Retinal pigment epithelial cell (primary cell): ENCODE results near the gene PTPRA.

Experiments used
- DNase-seq: peaks from one replicate; pipeline ENCODE4 v3.0.0-alpha.2; 2010; ENCODE audit warnings: low read depth
- H3K4me3 ChIP-seq: 2 replicates; pipeline ENCODE4 v1.5.1; 2011; ENCODE audit warnings: mild to moderate bottlenecking, low read length, control low read depth, moderate library complexity
- TF ChIP-seq, protein P1 (sequence below): conservative IDR thresholded peaks from 2 replicates; pipeline ENCODE4 v1.5.1; 2011; ENCODE audit warnings: low read depth, low read length, control low read depth, inconsistent platforms

PTPRA gene

DNA sequence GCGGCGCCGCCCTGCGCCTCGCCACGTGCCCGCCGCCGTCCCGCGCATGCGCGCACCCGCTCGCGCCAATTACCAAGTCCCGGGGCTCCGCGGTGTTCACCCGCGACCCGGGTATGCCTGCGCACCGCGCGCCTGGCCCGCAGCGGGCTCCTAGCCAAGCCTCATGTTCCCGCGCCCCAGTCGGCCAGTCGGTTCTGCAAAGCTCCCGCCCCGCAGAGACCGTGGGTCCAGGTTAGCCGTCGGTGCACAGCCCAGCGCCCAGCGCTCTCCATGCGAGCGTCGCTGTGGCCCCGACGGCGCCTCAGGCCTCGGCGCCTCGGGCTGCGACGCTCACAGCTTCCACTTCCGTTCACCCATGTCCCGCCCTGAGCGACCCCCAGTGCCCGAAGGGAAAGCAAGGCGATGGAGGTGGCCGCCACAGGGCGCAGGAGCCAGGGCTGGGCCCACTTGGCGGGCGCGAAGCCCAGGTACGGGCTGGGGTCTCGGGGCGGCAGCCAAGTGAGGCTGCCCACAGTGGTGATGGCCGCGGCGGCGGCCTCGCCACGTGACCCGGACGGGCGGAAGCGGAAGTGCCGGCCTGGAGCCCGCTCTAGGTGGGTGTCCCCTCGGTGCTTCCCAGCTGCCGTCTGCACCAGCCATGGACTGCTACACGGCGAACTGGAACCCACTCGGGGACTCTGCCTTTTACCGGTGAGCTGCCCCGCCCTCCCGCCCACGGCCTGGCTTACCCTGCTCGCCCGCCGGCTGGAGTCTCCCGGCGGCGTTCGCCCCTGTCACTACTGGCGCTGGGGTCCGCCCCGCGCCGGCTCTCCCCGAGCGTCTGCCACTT is 32.9 kb upstream of the PTPRA start, which contains the start of the genes PCED1A and VPS16:
TSS of gene PCED1A (minus strand) at position 518 of the 829 bp plus-strand sequence. CDS start 743 bp downstream, outside the sequence.
TSS of gene VPS16 (plus strand) at position 608 of the 829 bp plus-strand sequence. CDS start at position 638, 30 bp downstream.
- TF ChIP-seq, protein P1, sequence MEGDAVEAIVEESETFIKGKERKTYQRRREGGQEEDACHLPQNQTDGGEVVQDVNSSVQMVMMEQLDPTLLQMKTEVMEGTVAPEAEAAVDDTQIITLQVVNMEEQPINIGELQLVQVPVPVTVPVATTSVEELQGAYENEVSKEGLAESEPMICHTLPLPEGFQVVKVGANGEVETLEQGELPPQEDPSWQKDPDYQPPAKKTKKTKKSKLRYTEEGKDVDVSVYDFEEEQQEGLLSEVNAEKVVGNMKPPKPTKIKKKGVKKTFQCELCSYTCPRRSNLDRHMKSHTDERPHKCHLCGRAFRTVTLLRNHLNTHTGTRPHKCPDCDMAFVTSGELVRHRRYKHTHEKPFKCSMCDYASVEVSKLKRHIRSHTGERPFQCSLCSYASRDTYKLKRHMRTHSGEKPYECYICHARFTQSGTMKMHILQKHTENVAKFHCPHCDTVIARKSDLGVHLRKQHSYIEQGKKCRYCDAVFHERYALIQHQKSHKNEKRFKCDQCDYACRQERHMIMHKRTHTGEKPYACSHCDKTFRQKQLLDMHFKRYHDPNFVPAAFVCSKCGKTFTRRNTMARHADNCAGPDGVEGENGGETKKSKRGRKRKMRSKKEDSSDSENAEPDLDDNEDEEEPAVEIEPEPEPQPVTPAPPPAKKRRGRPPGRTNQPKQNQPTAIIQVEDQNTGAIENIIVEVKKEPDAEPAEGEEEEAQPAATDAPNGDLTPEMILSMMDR: no peak
- peak within 1 kb of the TSS; percentile 86 for H3K4me3 ChIP-seq
- DNase-seq: peak; percentile 48

GRCh38 chr20:2840967-2841531 is 32.2 kb upstream of the PTPRA start:
- TF ChIP-seq, protein P1: no peak
- DNase-seq: no peak

DNA sequence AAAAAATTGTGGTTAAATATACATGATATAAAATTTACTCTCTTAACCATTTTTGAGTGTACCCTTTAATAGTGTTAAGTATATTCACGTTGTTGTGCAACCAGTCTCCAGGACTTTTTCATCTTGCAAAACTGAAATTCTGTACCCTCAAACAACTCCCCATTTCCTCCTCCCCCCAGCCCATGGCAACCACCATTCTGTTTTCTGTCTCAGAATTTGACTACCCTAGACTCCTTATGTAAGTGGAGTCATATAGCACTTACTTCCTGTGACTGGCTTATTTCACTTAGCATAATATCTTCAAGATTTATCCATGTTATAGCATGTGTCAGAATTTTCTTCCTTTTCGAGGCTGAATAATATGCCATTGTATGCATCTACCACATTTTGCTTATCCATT is 27.7 kb upstream of the PTPRA start:
- no peak for DNase-seq
- no peak overlapping the region for H3K4me3 ChIP-seq
- TF ChIP-seq, protein P1: no peak

More at GRCh38 chr20:2840967-2841531, 32.2 kb upstream of the PTPRA start:
- H3K4me3 ChIP-seq: peak overlapping the region; percentile 86

DNA sequence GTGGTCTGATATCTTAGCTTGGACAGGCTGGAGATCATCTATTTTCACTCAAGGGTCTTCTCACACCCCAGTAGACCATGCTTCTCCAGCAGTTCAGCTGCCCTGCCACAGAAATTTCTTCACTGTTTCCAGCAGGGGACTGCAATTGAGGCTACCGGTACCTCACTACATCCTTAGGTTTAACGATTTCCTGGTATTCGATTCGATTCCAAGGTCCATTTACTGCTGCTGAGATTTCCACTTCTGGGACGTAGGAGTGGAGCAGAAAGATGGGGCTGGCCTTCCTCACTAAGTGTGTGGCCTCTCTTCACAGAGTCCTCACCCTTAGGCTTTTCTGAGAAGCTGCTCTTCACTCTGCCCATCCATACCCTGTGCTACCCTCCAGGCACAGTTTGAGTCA is 26.6 kb upstream of the PTPRA start:
- no peak overlapping the region for H3K4me3 ChIP-seq
- TF ChIP-seq, protein P1: no peak
- no peak for DNase-seq

GRCh38 chr20:2847802-2848201 is 25.5 kb upstream of the PTPRA start:
- TF ChIP-seq, protein P1: no peak

DNA sequence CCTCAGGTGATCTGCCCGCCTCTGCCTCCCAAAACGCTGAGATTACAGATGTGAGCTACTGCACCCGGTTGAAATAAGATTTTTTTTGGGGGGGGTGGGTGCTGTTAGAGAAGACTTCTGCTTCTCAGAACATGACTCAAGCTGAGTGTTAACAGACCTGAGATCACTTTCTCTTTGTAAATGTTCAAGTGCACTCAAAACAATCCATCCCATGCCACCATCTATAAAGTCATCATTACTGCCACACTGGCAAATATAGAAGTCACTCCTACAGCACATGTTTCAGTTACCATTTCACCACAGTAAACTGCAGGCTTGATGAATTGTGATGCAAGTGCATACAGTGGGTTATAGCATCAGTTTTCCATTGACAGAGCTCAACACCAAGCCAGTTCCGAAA is 23.8 kb upstream of the PTPRA start:
- no peak for DNase-seq
- no peak overlapping the region for H3K4me3 ChIP-seq
- TF ChIP-seq, protein P1: no peak

More at GRCh38 chr20:2847802-2848201, 25.5 kb upstream of the PTPRA start:
- no peak overlapping the region for H3K4me3 ChIP-seq
- no peak for DNase-seq
